GM10266 (cell line): ENCODE data around the gene ROBO2.

Source experiments
- DNase-seq: peaks from one replicate; pipeline ENCODE4 v3.0.0; 2012; ENCODE audit errors: extremely low spot score
- TF ChIP-seq, protein P1 (sequence below): IDR thresholded peaks from 2 replicates; pipeline ENCODE4 v1.5.1; 2012; ENCODE audit warnings: mild to moderate bottlenecking, low read depth; ENCODE audit not compliant: control insufficient read depth, insufficient read depth; ENCODE audit errors: missing control alignments

Gene ROBO2

DNA sequence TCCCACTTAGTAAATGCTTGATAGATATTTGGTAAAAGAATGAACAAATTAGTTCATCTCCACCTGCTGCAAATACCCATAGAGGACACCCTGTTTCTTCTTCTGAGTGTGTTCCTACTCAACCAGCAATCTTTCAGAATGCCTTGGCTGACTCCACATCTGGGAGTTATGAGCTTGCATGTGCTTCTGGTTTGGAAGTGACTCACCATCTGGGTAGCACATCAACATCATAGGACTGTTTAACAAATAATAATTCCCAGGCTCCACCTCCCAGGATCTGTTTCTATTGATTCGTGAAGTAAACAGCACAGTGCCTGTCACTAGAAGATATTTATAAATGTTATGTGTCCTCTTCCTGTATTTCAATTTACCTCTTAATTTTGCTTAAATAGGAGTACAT is 580.1 kb downstream of the ROBO2 start:
- TF ChIP-seq, protein P1, sequence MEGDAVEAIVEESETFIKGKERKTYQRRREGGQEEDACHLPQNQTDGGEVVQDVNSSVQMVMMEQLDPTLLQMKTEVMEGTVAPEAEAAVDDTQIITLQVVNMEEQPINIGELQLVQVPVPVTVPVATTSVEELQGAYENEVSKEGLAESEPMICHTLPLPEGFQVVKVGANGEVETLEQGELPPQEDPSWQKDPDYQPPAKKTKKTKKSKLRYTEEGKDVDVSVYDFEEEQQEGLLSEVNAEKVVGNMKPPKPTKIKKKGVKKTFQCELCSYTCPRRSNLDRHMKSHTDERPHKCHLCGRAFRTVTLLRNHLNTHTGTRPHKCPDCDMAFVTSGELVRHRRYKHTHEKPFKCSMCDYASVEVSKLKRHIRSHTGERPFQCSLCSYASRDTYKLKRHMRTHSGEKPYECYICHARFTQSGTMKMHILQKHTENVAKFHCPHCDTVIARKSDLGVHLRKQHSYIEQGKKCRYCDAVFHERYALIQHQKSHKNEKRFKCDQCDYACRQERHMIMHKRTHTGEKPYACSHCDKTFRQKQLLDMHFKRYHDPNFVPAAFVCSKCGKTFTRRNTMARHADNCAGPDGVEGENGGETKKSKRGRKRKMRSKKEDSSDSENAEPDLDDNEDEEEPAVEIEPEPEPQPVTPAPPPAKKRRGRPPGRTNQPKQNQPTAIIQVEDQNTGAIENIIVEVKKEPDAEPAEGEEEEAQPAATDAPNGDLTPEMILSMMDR: no peak
- no peak for DNase-seq

DNA sequence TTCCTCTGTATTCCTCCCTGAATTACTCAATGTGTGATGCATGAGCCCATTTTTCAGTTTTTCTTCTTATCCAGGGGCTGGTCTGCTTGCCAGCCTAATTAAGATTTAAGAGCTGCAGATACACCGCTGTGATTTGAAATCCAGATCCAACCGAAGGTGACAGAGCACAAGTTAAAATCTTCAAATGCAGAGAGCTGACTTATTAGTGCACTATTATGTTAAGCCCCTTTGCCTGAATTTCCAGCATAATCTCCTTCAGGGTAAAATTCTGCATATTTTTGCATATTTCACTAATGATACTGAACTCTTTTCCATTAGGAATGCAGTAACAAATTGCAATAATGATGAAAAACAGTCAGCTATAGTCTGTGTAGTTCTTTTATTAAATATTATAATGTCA is 583.6 kb downstream of the ROBO2 start:
- TF ChIP-seq, protein P1: no peak
- DNase-seq: no peak

DNA sequence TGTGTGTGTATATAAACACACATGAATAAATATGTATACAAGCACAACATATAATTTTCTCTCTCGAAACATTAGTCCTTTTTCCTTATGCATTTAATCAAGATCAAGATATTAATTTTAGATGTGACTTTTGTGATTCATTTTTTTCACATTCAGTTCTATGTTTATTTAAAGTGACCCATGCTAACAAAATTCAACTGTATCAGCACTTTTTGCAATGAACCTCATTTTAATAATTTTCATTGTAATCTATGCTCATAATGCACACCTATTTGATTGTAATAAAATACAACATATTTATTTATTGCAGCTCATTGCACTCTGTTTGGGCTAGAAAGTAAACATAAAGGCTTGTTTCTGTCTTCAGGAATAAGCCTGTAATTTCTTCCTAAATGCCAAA is 586.3 kb downstream of the ROBO2 start:
- TF ChIP-seq, protein P1: no peak
- no peak for DNase-seq

DNA sequence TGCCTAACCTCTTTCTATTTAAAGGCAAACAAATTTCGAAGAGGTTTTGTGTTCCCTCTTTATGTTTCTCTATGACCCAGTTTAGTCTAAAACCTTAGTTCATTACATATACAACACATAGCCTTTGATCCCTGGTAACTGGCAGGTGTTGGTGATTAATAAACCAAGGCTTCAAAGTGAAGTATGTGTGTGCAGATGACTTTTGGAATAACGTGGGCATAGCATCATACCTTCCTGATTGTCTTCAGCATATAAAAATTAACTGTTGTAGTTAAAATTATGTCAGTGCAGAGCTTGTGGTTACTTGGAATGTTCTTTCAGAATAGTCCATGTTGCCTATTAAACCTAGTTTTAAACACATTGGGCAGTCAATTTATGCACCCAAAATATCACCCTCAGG is 608.3 kb downstream of the ROBO2 start:
- DNase-seq: no peak
- TF ChIP-seq, protein P1: no peak

DNA sequence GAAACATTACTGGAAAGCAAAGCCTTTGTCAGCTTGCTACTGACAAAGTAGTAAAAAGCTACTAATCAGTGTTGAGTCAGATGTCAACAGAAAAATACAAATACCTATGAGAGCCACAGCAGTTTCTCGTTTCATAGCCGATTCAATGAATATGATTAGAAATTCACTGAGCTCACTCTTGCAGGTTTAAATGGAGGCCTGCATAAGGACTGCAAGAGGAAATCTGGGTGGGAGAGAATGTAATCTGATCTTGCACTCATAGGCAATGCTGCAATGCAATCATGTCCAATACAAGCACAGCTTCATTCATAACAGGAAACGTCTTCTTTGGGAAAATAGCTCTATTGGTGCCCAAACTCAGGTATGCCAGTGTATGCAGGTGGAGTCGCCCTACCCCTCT is 608.8 kb downstream of the ROBO2 start:
- TF ChIP-seq, protein P1: no peak
- DNase-seq: no peak

DNA sequence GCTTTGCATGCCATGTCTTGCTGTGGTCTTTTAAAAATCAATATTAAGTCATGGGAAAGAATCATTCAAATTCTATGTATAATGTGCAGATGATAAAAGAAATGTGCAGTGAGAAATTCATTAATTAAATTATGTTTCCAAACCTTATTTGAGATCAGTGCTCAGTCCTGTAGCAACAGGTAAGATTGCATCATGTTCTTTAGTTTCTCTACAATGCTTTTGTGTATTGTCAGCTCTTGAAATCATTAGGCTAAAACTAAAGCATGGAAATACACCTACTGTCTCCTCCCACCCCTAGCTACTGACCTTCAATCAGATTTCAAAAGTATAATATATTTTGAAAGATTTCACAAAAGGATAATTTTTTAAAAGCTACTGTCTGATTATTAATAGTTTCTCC is 612.7 kb downstream of the ROBO2 start:
- TF ChIP-seq, protein P1: no peak
- no peak for DNase-seq

DNA sequence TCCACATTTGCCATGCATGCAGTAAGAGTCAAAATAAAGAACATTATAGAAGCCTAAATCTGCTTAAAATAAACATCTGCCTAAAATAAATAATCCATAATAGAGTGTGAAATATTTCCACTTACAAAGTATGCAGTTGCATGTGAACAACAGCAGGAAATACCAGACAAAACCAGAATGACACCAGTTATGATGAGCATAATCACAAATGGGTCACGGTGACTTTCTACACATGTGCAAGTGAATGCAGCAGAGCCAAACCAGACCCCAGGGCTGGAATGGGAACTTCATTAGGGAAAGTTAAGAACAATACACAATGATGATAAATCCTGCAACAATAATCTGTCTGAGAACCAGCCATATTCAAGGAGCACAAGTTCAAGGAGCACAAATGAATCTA is 615.5 kb downstream of the ROBO2 start:
- TF ChIP-seq, protein P1: no peak

DNA sequence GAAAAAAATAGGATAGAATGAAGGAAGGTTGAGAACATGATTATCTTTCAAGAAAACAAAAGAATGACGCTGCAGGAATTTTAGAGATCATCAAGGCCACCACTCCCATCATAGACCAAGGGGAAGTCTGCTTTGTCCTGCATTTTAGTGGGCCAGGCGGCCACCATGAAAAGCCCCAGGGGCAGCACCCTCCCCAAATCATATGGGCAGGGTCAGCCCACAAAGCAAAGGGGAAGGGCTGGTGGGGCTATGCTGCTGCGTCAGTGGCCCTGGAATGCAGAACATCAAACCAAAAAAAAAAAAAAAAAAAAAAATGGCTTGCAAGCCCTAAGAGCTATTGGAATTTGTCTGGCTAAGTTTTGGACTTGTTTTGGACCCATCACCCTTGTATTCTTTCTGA is 620.8 kb downstream of the ROBO2 start:
- TF ChIP-seq, protein P1: no peak
- DNase-seq: no peak

More for the DNA sequence above, 615.5 kb downstream of the ROBO2 start:
- no peak for DNase-seq
